ENCODE measurements around the gene EXOG. TPM values are rescaled to one million over a fixed set of nuclear protein-coding genes. Genes with fewer than 3 reads are reported as not detected.

EXOG gene
- total and polyA plus RNA-seq, 4 donors: 3.1 to 16.5 (median 11.1) TPM

DNA sequence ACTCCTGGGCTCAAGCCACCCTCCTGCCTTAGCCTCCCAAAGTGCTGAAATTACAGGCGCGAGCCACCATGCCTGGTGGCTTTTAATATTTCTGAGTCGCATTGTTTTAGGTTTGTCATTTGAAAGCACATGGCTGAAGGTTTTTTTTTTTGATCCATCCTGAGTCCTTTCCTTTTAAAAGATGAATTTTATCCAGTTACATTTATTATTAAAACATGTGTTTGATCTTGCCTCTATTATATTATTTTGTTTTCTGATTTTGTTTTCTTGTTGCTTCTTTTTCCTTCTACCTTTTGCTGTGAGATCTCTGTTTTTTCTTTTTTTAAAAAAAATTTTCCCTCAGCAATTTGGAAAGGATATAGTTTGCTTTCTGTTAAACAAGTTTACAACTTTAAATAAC is 77.0 kb downstream of the EXOG start:
- Histone ChIP-seq H3K27me3 (ENCODE audit: control insufficient read depth in 3 of 3, insufficient read depth in 3 of 3, low read length in 2 of 3) (no peaks in the 10 kb centered on the region), H3K36me3 (ENCODE audit: control insufficient read depth in 4 of 4, insufficient read depth in 4 of 4, low read length in 4 of 4) (no peaks in the 10 kb centered on the region), H3K27ac (ENCODE audit: low read depth in 1 of 2, low read length in 1 of 2) (no peak overlapping the region), H3K4me1 (ENCODE audit: control insufficient read depth in 5 of 5, insufficient read depth in 5 of 5, low read length in 5 of 5) (no peaks in the 10 kb centered on the region), H3K9ac (ENCODE audit: insufficient read depth in 1 of 2, low read length in 2 of 2) (no peak overlapping the region), H3K4me3 (no peak overlapping the region), H3K9me3 (ENCODE audit: control insufficient read depth in 4 of 4, insufficient read depth in 3 of 4, low read length in 3 of 4) (peaks cover 0 to 8% (median 0%) of the 10 kb centered on the region in 4 donors)
- WGBS, 2 donors: 95% methylated on average over 3 of the region's 3 CpGs
- TF ChIP-seq, protein P1, sequence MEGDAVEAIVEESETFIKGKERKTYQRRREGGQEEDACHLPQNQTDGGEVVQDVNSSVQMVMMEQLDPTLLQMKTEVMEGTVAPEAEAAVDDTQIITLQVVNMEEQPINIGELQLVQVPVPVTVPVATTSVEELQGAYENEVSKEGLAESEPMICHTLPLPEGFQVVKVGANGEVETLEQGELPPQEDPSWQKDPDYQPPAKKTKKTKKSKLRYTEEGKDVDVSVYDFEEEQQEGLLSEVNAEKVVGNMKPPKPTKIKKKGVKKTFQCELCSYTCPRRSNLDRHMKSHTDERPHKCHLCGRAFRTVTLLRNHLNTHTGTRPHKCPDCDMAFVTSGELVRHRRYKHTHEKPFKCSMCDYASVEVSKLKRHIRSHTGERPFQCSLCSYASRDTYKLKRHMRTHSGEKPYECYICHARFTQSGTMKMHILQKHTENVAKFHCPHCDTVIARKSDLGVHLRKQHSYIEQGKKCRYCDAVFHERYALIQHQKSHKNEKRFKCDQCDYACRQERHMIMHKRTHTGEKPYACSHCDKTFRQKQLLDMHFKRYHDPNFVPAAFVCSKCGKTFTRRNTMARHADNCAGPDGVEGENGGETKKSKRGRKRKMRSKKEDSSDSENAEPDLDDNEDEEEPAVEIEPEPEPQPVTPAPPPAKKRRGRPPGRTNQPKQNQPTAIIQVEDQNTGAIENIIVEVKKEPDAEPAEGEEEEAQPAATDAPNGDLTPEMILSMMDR (IDR thresholded peaks at IDR 0.05; ENCODE audit: control extremely low read depth, extremely low read depth): no peak
- no peak for DNase-seq
- no peak for ATAC-seq (ENCODE audit: insufficient read depth, low FRiP score)

DNA sequence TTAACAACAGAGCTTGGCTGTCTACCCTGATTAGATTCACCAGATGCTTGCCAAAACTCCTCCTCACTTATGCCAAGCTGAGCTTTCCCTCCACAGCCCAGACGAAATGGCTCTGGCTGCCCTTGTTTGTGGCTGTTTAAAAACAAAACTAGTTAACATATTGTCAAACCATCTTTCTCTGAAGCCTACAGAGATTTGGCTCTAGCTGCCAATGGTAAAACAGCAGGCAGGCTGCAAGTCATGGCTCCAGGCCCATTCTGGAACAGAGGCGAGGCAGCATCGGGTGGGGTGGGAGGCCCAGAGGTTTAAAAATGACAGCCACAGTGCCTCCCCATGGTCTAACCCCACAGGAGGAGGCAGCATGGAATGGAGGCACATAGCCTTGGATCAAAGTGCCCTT is 77.4 kb downstream of the EXOG start:
- Histone ChIP-seq H3K27me3 (ENCODE audit: control insufficient read depth in 3 of 3, insufficient read depth in 3 of 3, low read length in 2 of 3) (no peaks in the 10 kb centered on the region), H3K9me3 (ENCODE audit: control insufficient read depth in 4 of 4, insufficient read depth in 3 of 4, low read length in 3 of 4) (peaks cover 0 to 8% (median 0%) of the 10 kb centered on the region in 4 donors), H3K36me3 (ENCODE audit: control insufficient read depth in 4 of 4, insufficient read depth in 4 of 4, low read length in 4 of 4) (no peaks in the 10 kb centered on the region), H3K4me1 (ENCODE audit: control insufficient read depth in 5 of 5, insufficient read depth in 5 of 5, low read length in 5 of 5) (no peaks in the 10 kb centered on the region), H3K27ac (ENCODE audit: low read depth in 1 of 2, low read length in 1 of 2) (no peak overlapping the region), H3K9ac (ENCODE audit: insufficient read depth in 1 of 2, low read length in 2 of 2) (no peak overlapping the region), H3K4me3 (no peak overlapping the region)
- TF ChIP-seq, protein P1 (IDR thresholded peaks at IDR 0.05; ENCODE audit: control extremely low read depth, extremely low read depth): no peak
- DNase-seq (no peak), ATAC-seq (ENCODE audit: insufficient read depth, low FRiP score) (no peak)
- 79 to 86% methylated on average over 3 of the region's 3 CpGs for WGBS, 2 donors

DNA sequence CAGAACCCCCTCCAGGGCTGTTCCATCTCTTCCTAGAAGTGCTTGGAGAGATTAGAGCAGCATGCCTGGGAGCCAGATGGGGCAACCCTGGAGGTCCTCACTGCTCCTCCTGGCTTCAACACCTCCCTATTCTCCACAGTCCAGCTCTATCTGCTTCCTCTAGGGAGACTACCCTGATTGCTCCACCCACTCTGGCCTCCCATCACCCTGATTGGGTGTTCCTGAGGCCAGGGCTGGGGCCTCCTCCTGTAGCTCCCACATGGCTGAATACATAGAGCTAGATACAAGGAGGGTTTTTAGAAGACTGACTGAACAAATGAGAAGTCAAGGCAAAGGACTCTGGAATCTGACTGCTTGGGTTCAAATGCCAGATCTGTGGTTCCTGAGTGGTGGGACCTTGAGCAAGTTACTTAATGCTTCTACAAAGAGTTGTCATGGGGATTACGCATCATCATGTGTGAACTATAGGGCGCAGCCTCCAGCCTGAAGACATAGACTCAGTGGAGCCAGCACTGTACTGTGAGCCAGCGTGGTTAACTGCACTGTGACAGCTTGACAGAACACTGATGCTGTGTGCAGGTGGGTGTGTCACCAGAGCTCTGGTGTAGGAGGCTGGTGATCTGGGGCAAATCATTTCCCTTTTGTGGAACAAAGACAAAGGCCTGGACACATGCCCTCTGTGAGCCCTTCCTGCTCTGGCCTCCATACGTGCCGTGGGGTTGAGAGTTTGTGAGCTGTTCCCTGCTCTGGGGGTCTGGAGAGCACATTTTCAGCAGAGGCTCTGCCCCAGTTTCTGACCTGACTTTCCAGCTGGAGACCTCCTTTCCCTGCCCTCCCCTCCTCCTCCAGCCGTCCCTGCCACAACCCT is 78.5 kb downstream of the EXOG start:
- DNase-seq (peak in 2 of 3 donors; percentile 24), ATAC-seq (ENCODE audit: insufficient read depth, low FRiP score) (no peak)
- H3K9me3 ChIP-seq (ENCODE audit: control insufficient read depth in 4 of 4, insufficient read depth in 3 of 4, low read length in 3 of 4): peaks cover 0 to 8% (median 0%) of the 10 kb centered on the region in 4 donors
- H3K4me3 ChIP-seq: no peak overlapping the region
- H3K27me3 ChIP-seq (ENCODE audit: control insufficient read depth in 3 of 3, insufficient read depth in 3 of 3, low read length in 2 of 3): no peaks in the 10 kb centered on the region
- TF ChIP-seq, protein P1 (IDR thresholded peaks at IDR 0.05; ENCODE audit: control extremely low read depth, extremely low read depth): no peak
- no peaks in the 10 kb centered on the region for H3K36me3 ChIP-seq (ENCODE audit: control insufficient read depth in 4 of 4, insufficient read depth in 4 of 4, low read length in 4 of 4)
- no peak overlapping the region for H3K27ac ChIP-seq (ENCODE audit: low read depth in 1 of 2, low read length in 1 of 2)
- H3K9ac ChIP-seq (ENCODE audit: insufficient read depth in 1 of 2, low read length in 2 of 2): no peak overlapping the region
- H3K4me1 ChIP-seq (ENCODE audit: control insufficient read depth in 5 of 5, insufficient read depth in 5 of 5, low read length in 5 of 5): no peaks in the 10 kb centered on the region
- 68 to 87% methylated on average over 6 of the region's 6 CpGs for WGBS, 2 donors

Data from lung (tissue), 12 donors.